ENCODE measurements around the gene DHPS.
A peak's percentile ranks its signal among the peaks of the same experiment; 100 is the strongest.
"Not testable (repeated sequence)": the region's sequence is repeated elsewhere in the genome, so short reads cannot be mapped to it uniquely, and the experiment has no call there.

DHPS gene

GRCh38 chr19:12715102-12715501 lies 33.4 kb upstream of the DHPS start:
- TF ChIP-seq, protein P1, sequence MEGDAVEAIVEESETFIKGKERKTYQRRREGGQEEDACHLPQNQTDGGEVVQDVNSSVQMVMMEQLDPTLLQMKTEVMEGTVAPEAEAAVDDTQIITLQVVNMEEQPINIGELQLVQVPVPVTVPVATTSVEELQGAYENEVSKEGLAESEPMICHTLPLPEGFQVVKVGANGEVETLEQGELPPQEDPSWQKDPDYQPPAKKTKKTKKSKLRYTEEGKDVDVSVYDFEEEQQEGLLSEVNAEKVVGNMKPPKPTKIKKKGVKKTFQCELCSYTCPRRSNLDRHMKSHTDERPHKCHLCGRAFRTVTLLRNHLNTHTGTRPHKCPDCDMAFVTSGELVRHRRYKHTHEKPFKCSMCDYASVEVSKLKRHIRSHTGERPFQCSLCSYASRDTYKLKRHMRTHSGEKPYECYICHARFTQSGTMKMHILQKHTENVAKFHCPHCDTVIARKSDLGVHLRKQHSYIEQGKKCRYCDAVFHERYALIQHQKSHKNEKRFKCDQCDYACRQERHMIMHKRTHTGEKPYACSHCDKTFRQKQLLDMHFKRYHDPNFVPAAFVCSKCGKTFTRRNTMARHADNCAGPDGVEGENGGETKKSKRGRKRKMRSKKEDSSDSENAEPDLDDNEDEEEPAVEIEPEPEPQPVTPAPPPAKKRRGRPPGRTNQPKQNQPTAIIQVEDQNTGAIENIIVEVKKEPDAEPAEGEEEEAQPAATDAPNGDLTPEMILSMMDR (IDR thresholded peaks at IDR 0.05; ENCODE audit: insufficient read depth, missing control alignments): no peak
- FAIRE-seq (no peak), DNase-seq (ENCODE audit: insufficient read length, low spot score) (no peak)

DNA sequence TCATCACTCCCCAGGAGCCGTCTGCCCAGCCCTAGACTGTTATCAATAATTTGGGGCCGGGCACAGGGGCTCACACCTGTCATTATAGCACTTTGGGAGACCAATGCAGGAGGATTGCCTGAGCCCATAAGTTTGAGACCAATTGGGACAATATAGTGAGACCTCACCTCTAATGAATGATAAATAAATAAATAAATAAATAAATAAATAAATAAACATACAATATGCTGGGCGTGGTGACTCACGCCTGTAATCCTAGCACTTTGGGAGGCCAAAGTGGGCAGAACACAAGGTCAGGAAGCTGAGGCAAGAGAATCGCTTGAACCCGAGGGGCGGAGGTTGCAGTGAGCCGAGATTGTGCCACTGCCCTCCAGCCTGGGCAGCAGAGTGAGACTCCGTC lies 31.6 kb upstream of the DHPS start:
- DNase-seq (ENCODE audit: insufficient read length, low spot score); FAIRE-seq: not testable (repeated sequence)

GRCh38 chr19:12712077-12712476 lies 30.4 kb upstream of the DHPS start:
- FAIRE-seq; DNase-seq (ENCODE audit: insufficient read length, low spot score): not testable (repeated sequence)
- TF ChIP-seq, protein P1 (IDR thresholded peaks at IDR 0.05; ENCODE audit: insufficient read depth, missing control alignments): peak; percentile 1

GRCh38 chr19:12711187-12711586 lies 29.5 kb upstream of the DHPS start:
- DNase-seq (ENCODE audit: insufficient read length, low spot score) (no peak), FAIRE-seq (no peak)
- TF ChIP-seq, protein P1 (IDR thresholded peaks at IDR 0.05; ENCODE audit: insufficient read depth, missing control alignments): no peak

DNA sequence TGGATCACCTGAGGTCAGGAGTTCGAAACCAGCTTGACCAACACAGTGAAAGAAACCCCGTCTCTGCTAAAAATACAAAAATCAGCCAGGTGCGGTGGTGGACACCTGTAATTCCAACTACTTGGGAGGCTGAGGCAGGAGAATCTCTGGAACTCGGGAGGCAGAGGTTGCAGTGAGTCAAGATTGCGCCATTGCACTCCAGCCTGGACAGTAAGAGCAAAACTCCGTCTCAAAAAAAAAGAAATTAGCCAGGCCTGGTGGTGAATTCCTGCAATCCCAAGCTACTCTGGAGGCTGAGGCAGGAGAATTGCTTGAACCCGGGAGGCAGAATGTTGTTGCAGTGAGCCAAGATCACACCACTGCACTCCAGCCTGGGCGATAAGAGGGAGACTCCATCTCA lies 27.0 kb upstream of the DHPS start:
- TF ChIP-seq, protein P1 (IDR thresholded peaks at IDR 0.05; ENCODE audit: insufficient read depth, missing control alignments): no peak
- no peak for DNase-seq (ENCODE audit: insufficient read length, low spot score)
- FAIRE-seq: no peak

DNA sequence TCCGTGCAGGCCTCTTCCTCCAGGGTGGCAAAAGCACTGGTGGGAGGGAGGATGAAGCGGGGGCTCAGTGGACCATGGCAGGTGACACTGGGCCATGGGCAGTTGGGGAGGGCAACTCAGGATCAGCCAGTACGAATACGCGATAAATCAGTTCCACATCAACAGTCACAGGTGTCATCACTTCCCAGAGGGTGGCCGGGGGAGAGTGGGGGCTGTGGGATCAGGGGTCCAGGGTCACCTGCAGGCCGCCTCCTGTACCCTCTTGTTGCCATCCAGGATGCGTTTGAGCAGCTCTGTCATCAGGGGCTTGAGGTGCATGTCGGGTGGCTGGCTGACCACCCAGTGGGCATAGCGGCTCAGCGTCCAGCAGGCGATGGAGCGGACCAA lies 24.6 kb upstream of the DHPS start:
- FAIRE-seq (no peak), DNase-seq (ENCODE audit: insufficient read length, low spot score) (no peak)
- TF ChIP-seq, protein P1 (IDR thresholded peaks at IDR 0.05; ENCODE audit: insufficient read depth, missing control alignments): no peak

GRCh38 chr19:12705654-12706331 lies 24.1 kb upstream of the DHPS start:
- no peak for FAIRE-seq

More at GRCh38 chr19:12705654-12706331, 24.1 kb upstream of the DHPS start:
- DNase-seq (ENCODE audit: insufficient read length, low spot score): no peak
- TF ChIP-seq, protein P1 (IDR thresholded peaks at IDR 0.05; ENCODE audit: insufficient read depth, missing control alignments): no peak

Data from D721Med (cell line).